CD14-positive monocyte (primary cell): ENCODE measurements around the gene CKAP2. TPM values are rescaled to one million over a fixed set of nuclear protein-coding genes. Genes with fewer than 3 reads are reported as not detected.
"Not testable (repeated sequence)": the region's sequence is repeated elsewhere in the genome, so short reads cannot be mapped to it uniquely, and the experiment has no call there.

Source experiments
- DNase-seq, 3 donors: peaks; one replicate each; pipeline ENCODE4 v3.0.0-alpha.2; 2011 to 2022
- H2AFZ ChIP-seq: 2 replicates; pipeline ENCODE4 v1.6.0; 2012; ENCODE audit warnings: mild to moderate bottlenecking, low read depth, low read length, inconsistent platforms; ENCODE audit not compliant: insufficient read depth, poor library complexity, severe bottlenecking
- H3K27ac ChIP-seq, 2 donors: 1 replicate in 1 of 2; 2 replicates in 1 of 2; pipeline ENCODE4 v1.5.1; 2012 to 2013; ENCODE audit warnings: low read length in 2 of 2, control low read depth in 1 of 2, inconsistent platforms in 1 of 2, low read depth in 1 of 2, mild to moderate bottlenecking in 1 of 2
- H3K27me3 ChIP-seq, 2 donors: one replicate each; pipeline versions ENCODE4 v1.6.0 to v1.6.1; 2011 to 2013; ENCODE audit warnings: low read length in 2 of 2; ENCODE audit not compliant: control insufficient read depth in 2 of 2, insufficient read depth in 2 of 2
- H3K36me3 ChIP-seq, 2 donors: replicated peaks in 1 of 2; 1 replicate in 1 of 2; 2 replicates in 1 of 2; pipeline versions ENCODE4 v1.5.1 to v1.6.1; 2012 to 2013; ENCODE audit warnings: low read length in 2 of 2, control low read depth in 1 of 2, inconsistent platforms in 1 of 2, mild to moderate bottlenecking in 1 of 2; ENCODE audit not compliant: insufficient read depth in 2 of 2, control insufficient read depth in 1 of 2
- H3K4me1 ChIP-seq, 2 donors: 1 replicate in 1 of 2; 2 replicates in 1 of 2; pipeline versions ENCODE4 v1.5.1 to v1.6.1; 2012 to 2013; ENCODE audit warnings: low read length in 2 of 2, control low read depth in 1 of 2, inconsistent platforms in 1 of 2, mild to moderate bottlenecking in 1 of 2, moderate library complexity in 1 of 2; ENCODE audit not compliant: insufficient read depth in 2 of 2, control insufficient read depth in 1 of 2
- H3K4me2 ChIP-seq: replicated peaks from 2 replicates; pipeline ENCODE3; 2012; ENCODE audit warnings: low read length, moderate library complexity, mild to moderate bottlenecking; ENCODE audit not compliant: poor library complexity, severe bottlenecking; ENCODE audit errors: extremely low read depth
- H3K4me3 ChIP-seq, 3 experiments: fragments of 200-600 bp in 1 of 3; sonication (generic) in 1 of 3; replicated peaks in 1 of 3; 1 replicate in 2 of 3; 2 replicates in 1 of 3; pipeline ENCODE4 v1.5.1; 2011 to 2013; ENCODE audit warnings: low read length in 3 of 3, mild to moderate bottlenecking in 3 of 3, control low read depth in 2 of 3, low read depth in 2 of 3, inconsistent platforms in 1 of 3, moderate library complexity in 1 of 3
- H3K79me2 ChIP-seq: 2 replicates; pipeline ENCODE4 v1.6.0; 2012; ENCODE audit warnings: mild to moderate bottlenecking, control low read depth, inconsistent platforms, low read length, moderate library complexity; ENCODE audit not compliant: insufficient read depth
- H3K9ac ChIP-seq: 2 replicates; pipeline ENCODE4 v1.6.0; 2017; ENCODE audit warnings: low read length, mild to moderate bottlenecking; ENCODE audit not compliant: insufficient read depth, poor library complexity, severe bottlenecking
- H3K9me3 ChIP-seq, 2 donors: replicated peaks in 1 of 2; 1 replicate in 1 of 2; 2 replicates in 1 of 2; pipeline versions ENCODE4 v1.5.1 to v1.6.1; 2012 to 2013; ENCODE audit warnings: low read length in 2 of 2, control low read depth in 1 of 2; ENCODE audit not compliant: control insufficient read depth in 1 of 2, insufficient read depth in 1 of 2
- H4K20me1 ChIP-seq: 2 replicates; pipeline ENCODE4 v1.6.0; 2012; ENCODE audit warnings: mild to moderate bottlenecking, low read length, control low read depth, moderate library complexity; ENCODE audit not compliant: insufficient read depth
- H3K27ac Mint-ChIP-seq, 7 donors: one replicate each; pipeline ENCODE4 v1.8.0; 2020; ENCODE audit warnings: mild to moderate bottlenecking in 7 of 7, mixed read lengths in 7 of 7, moderate library complexity in 6 of 7, inconsistent platforms in 2 of 7
- H3K27me3 Mint-ChIP-seq, 3 donors: one replicate each; pipeline ENCODE4 v1.8.0; 2021 to 2022; ENCODE audit warnings: low read depth in 3 of 3, mild to moderate bottlenecking in 3 of 3, mixed read lengths in 3 of 3, moderate library complexity in 3 of 3, inconsistent platforms in 1 of 3
- H3K36me3 Mint-ChIP-seq, 2 donors: one replicate each; pipeline ENCODE4 v1.8.0; 2020; ENCODE audit warnings: mixed read lengths in 2 of 2, inconsistent platforms in 1 of 2, mild to moderate bottlenecking in 1 of 2
- H3K4me1 Mint-ChIP-seq: one replicate; pipeline ENCODE4 v1.8.0; 2020; ENCODE audit warnings: mild to moderate bottlenecking, mixed read lengths
- H3K4me3 Mint-ChIP-seq, 2 donors: one replicate each; pipeline ENCODE4 v1.8.0; 2020; ENCODE audit warnings: mild to moderate bottlenecking in 2 of 2, mixed read lengths in 2 of 2, moderate library complexity in 1 of 2
- H3K9me3 Mint-ChIP-seq, 7 donors: one replicate each; pipeline ENCODE4 v1.8.0; 2020 to 2022; ENCODE audit warnings: mixed read lengths in 7 of 7, mild to moderate bottlenecking in 6 of 7, moderate library complexity in 6 of 7, inconsistent platforms in 2 of 7
- WGBS: methylation state at CpG from one replicate; pipeline ENCODE4 v1.1.5; 2013; ENCODE audit warnings: missing lambda C conversion rate; ENCODE audit not compliant: insufficient coverage; 5-methylcytosine and 5-hydroxymethylcytosine counted together
- intact Hi-C, 2 donors: fragments of 100-400 bp; cut with micrococcal nuclease; formaldehyde crosslinking; loops; one replicate each; pipeline versions ENCODE4 v1.15.0 to v1.15.1; 2023
- polyA plus RNA-seq, 3 donors: library from polyadenylated mRNA; depleted of rRNA in 1 of 3; unstranded in 2 of 3; stranded (reverse) in 1 of 3; fragments of 300-500 nt in 2 of 3; fragments of >200 nt in 1 of 3; fragmentation: Illumina TruSeq in 2 of 3; gene quantifications; 1 replicate in 2 of 3; 2 replicates in 1 of 3; pipeline ENCODE4 v1.2.3, GENCODE V29; 2012 to 2021

Gene CKAP2
- polyA plus RNA-seq, 3 donors, result 5.0 to 15.7 (median 7.8) TPM

DNA sequence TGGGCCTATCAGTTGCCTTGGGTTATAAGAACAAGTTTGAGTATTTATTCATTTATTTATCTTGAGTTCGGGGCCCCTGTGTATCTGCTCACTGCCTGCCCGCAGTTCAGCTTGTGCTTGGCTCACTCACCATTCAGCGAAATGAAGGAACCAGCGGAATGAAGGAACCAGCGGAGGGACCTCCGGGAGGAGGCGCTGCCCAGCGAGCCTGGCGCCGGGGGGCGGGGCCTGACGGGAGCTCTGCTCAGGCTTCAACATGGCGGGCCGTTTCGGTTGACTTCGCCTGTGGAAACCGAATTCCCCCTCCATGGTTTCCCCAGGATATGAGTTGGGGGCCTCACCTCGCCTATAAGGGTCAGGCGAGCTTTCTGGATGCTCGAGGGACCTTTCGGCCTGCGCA is 33.5 kb downstream of the CKAP2 start:
- intact Hi-C loops, result not testable (repeated sequence)

DNA sequence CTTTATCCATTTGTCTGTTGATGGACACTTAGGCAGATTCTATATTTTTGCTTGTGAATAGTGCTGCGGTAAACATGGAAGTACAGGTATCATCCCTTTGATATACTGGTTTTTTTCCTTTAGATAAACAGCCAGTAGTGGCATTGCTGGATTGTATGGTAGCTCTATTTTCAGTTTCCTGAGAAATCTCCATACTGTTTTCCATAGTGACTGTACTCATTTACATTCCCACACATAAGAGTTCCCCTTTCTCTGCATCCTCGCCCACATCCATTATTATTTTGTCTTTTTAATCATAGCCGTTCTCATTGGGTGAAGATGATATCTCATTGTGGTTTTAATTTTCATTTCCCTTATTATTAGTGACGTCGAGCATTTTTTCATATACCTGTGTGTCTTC is 35.7 kb downstream of the CKAP2 start:
- H4K20me1 ChIP-seq, H3K4me3 ChIP-seq, H3K9me3 Mint-ChIP-seq, H3K36me3 Mint-ChIP-seq, H3K4me1 Mint-ChIP-seq, H3K9me3 ChIP-seq, H3K27me3 ChIP-seq, H3K27me3 Mint-ChIP-seq, DNase-seq, H3K79me2 ChIP-seq, H3K4me2 ChIP-seq, H3K9ac ChIP-seq, H3K27ac ChIP-seq, intact Hi-C loops, H3K4me3 Mint-ChIP-seq, H3K36me3 ChIP-seq, H3K4me1 ChIP-seq, H3K27ac Mint-ChIP-seq, H2AFZ ChIP-seq: not testable (repeated sequence)
- no CpG with 5 or more reads among the region's 5 CpGs for WGBS

More for the DNA sequence above, 33.5 kb downstream of the CKAP2 start:
- not testable (repeated sequence) for H3K36me3 Mint-ChIP-seq, H3K27me3 Mint-ChIP-seq, H3K4me1 ChIP-seq, H3K27ac Mint-ChIP-seq, H3K4me2 ChIP-seq, H2AFZ ChIP-seq, H3K4me1 Mint-ChIP-seq, H4K20me1 ChIP-seq, H3K27me3 ChIP-seq, H3K4me3 ChIP-seq, DNase-seq, H3K27ac ChIP-seq, H3K79me2 ChIP-seq, H3K36me3 ChIP-seq, H3K9ac ChIP-seq, H3K4me3 Mint-ChIP-seq, H3K9me3 Mint-ChIP-seq, H3K9me3 ChIP-seq
- WGBS, result no CpG with 5 or more reads among the region's 22 CpGs

DNA sequence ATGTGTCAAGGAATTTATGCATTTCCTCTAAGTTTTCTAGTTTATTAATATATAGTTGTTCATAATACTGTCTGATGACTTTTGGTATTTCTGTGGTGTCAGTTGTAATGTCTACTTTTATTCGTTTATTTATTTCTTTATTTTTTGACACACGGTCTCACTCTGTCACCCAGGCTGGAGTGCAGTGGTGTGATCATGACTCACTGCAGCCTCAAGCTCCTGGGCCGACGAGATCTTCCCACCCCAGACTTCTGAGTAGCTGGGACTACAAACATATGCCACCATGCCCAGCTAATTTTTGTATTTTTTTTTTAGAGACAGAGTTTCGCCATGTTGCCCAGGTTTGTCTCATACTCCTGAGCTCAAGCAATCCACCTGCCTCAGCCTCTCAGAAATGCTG is 39.0 kb downstream of the CKAP2 start:
- H3K4me3 ChIP-seq, H3K9ac ChIP-seq, H3K36me3 ChIP-seq, H3K79me2 ChIP-seq, H3K27ac Mint-ChIP-seq, H3K4me1 ChIP-seq, H3K4me1 Mint-ChIP-seq, H3K9me3 Mint-ChIP-seq, H3K4me2 ChIP-seq, H3K9me3 ChIP-seq, intact Hi-C loops, H2AFZ ChIP-seq, H4K20me1 ChIP-seq, DNase-seq, H3K27me3 ChIP-seq, H3K27ac ChIP-seq, H3K36me3 Mint-ChIP-seq, H3K4me3 Mint-ChIP-seq, H3K27me3 Mint-ChIP-seq: not testable (repeated sequence)
- no CpG with 5 or more reads among the region's 5 CpGs for WGBS

DNA sequence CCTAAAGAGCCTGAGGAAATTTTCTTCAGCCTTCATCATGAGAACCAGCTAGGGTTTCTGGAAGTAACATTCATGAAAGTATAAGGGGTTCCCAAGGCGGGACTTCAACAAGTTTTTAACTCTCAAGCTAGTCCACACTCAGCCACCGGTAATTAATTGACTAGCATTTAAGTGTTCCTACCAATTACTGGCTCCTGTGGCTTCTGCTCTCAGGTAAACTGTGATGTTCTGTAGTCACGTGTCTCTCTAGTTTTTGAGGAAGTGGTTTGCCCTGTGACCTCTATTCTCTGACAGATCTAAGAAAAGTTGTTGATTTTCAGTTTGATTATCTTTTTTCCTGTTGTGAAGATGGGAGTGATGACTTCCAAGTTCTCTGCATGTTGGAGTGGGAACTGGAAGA is 42.7 kb downstream of the CKAP2 start:
- H3K9ac ChIP-seq, DNase-seq, H3K4me3 Mint-ChIP-seq, H4K20me1 ChIP-seq, H3K4me1 Mint-ChIP-seq, H3K4me1 ChIP-seq, H3K4me3 ChIP-seq, H3K36me3 Mint-ChIP-seq, H3K27me3 ChIP-seq, H2AFZ ChIP-seq, H3K79me2 ChIP-seq, H3K27ac Mint-ChIP-seq, H3K27me3 Mint-ChIP-seq, H3K36me3 ChIP-seq, intact Hi-C loops, H3K4me2 ChIP-seq, H3K27ac ChIP-seq: not testable (repeated sequence)
- H3K9me3 Mint-ChIP-seq, result peaks cover 7 to 12% (median 10%) of the 10 kb centered on the region in 7 donors
- WGBS, result no CpG with 5 or more reads among the region's 3 CpGs
- H3K9me3 ChIP-seq, result peaks cover 8 to 10% of the 10 kb centered on the region in 2 donors
